ENCODE measurements around the gene IMPA2.

Gene IMPA2

DNA sequence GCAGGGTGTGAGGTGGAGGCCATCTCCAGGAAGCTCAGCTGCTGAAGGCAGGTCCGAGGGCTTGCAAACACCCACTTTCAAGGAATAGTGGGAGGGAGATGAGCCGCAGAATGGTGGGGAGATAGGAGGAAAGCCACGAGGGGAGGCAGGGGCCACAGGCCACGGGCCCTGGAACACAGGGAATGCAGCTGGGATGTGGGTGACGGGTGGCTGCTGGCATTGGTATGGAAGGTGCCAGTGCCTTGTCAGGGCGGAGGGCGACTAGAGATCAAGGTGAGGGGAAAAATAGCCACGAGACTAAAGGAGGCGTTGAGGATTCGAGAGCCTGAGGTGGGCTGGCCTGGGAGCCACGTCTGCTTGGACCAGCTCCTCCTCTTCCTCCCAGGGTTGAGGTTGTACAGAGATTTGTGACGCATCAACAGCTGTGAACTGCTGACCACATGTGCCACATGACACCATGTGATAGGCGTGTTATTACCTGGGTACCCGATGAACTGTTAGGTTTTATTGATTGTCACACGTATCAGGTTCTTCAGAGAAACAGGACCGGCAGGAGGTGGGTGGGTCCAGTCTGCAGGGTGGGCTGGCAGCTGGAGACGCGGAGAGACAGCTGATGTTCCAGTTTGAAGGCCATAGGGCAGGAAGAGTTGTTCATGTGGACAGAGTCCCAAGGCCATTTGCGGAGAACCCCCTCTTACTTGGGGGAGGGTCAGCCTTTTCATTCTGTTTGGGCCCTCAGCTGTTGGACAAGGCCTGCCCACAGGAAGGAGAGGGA lies 9.9 kb downstream of the IMPA2 start:
- DNase-seq, result no peak

DNA sequence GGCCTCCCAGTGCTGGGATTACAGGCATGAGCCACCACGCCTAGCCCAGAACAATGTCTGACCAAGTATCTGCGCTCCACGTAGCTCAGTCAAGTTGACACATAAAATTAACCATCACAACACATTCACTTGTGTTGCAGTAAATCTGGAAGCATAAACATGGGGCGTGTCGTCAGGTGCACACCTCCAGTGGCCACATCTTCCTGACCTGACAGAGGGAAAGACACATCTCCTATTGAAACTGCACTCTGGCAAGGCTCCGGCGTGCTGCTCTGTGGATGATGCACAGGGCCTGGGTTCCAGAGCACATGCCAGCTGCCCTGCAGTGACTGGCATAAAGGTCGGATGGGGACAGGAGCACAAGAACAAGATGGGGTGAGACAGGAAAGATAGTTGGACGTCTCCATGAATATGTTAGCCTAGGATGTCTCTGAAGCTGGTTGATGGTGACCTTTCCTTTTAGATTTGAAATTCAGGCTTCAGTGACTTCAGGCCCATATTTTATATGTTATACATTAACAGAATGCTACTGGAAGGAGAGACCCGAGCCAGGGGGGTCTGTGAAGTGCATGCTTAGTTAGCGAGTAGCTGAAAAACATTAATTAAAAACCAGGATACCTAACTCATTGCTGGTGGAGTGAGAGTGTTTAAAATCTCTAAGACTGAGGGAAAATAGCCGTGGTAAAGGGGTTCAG lies 10.9 kb downstream of the IMPA2 start:
- DNase-seq, result no peak

DNA sequence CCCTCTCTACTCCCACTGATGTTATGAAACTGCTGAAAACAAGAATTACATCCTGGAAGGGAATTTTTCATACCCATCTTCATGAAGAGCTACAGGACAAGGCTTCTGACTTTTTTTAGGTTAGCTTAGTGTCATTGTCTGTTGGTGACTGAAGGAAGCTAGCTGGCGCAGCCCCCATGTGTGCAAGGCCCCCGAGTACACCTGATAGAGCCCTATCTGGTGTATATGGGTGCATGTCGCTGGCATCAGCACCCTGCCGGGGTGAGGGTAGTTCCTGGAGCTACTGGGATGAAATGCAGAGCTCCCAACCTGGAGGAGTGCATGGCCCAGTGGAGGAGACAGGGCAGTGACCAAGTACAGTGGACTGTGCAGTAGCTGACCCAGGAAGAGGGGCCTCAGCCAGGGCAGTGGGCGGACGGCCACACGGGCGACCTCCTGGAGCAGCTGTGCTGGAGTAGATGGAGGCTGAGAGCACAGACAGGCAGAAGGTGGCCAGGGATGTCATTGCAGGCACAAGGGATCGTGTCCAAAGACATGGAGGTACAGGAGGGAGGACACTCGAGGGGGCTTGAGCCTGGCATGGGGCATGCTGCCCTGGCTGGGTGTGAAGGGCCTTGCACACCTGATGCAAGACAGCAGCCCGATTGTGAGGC lies 12.1 kb downstream of the IMPA2 start:
- DNase-seq, result no peak

- no peak for DNase-seq
Observed at GRCh38 chr18:11994336-11994702, 13.0 kb downstream of the IMPA2 start.

DNA sequence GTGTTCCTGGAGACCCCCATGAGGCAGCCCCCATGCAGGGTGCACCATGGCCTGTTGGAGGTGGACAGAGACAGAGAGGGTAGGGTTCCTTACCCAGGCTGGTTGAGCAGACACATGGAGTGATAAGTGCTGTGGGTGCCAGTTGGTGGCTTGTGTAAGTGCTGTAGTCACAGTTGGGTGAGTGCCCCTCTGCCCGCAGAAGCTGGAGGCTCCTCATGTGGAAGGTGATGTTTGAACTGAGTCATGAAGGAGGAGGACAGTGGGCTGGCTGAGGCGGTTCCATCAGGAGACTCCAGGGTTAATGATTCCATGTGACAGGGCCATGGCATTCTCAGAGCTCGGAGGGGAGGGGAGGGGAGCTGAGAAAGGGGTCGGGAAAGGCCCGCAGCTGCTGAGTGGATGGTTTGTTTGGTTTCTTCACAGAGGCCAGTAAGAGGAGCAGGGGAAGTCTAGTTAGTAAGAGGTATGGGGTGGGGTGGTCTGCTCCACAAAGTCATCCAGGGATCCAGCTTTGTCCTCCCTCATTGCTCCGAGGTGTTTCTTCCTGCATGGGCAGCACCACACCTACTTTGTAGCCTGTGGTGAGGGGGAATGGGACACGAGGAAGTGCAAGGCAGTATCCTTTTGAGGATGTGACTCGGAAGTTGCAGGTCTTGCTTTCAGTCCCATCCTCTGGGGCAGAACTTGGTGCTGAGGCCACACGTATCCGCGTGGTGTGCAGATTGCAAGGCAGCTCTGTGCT lies 13.6 kb downstream of the IMPA2 start:
- DNase-seq, result no peak

DNA sequence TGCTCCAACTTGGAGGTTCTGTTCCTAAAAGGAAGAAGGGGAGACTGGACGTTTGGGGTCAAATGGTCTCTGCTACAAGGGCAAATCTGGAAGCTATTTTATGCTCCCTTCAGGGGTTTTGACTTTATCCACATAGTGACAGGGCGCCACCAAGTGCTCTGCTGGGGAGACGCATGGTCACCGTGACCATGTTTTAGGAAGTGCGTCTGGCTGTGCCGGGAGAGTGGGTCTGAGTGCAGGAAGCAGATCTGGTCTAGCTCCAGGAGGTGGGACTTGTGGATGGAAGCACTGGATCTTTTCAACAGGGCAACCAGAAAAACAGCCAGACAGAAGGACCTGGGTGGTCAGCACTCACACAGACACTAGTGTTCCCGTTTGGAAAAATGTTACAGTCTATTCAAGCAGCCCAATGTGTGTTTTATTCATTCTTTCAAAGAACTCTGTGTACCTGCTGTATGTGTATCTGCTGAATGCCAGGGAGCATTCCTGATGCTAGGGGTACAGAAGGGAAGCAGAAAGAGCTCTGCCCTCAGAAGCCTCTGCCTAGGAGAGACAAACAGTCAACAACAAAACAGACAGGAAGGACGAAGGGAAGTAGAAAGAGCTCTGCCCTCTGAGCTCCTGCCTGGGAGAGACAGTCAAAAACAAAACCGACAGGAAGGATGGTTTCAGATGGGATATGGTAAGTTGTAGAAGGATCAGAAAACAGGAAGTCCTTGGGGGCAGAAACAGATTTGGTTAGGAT lies 14.3 kb downstream of the IMPA2 start:
- DNase-seq, result peak; percentile 38

- no peak for DNase-seq
Observed at GRCh38 chr18:11996190-11996754, 15.0 kb downstream of the IMPA2 start.

GRCh38 chr18:11996907-11997306 lies 15.6 kb downstream of the IMPA2 start:
- DNase-seq, result no peak

- no peak for DNase-seq
Observed at GRCh38 chr18:11997466-11997865, 16.2 kb downstream of the IMPA2 start.

DNA sequence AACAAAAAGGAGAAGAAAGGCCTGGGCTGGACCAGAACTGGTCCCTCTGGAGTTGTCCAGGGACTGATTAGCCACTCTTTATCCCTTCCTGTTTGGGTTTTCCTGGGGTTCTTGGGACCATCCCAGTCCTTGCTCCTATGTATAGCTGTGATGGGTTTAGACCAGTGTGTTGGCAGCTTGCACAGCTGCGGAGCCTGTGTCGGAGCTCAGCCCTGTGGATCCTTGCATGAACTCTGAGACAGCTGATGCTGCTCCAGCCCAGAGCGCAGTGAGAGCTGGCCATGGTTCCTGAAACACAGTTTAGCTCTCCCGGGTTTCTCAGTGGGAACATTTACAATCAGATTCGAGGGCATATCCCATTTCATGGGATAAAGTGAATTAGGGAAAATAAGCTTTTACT lies 16.9 kb downstream of the IMPA2 start:
- DNase-seq, result no peak

DNA sequence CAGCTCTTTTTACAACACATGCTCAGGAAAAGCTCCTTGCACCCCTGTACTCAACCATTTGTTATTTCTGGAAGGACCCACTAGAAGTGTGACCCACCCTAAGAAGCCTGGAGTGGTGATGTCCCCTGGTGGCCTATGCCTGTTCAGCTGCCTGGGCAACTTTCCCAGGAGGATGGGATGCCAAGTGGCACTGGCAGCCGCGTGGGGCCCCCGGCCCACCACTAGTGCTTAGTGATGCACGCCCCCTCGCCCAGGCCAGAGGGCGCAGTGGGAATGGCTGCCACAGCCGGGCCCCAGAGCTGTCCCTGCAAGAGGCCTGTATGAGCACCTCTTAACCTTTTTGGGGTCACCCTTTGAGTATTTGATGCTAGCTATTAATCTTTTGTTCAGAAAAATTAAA lies 18.1 kb downstream of the IMPA2 start:
- DNase-seq, result no peak

DNA sequence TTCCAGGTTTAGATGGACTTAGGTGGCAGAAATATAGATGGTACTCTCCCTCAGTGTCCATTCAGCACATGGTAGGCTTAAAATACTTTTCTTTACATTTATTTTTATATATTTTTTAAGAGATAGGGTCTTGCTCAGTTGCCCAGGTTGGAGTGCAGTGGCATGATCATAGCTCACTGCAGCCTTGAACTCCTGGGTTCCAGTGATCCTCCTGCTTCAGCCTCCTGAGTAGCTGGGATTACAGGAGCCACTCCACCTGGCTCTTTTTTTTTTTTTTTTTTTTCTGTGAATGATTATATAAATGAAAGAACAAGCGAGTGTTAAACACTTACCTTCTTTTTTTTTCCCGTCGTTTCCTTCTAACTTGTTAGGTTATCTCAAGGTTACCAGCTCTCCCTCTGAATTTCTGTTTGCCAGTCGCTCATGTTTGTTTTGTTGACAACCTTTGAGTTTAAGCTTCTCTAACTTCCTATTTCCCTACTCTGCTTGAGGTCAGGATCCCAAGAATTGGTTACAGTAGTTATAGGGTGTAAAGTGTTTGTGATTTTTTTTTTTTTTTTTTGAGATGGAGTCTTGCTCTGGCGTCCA lies 18.9 kb downstream of the IMPA2 start:
- DNase-seq, result no peak

GRCh38 chr18:12001421-12001820 lies 20.1 kb downstream of the IMPA2 start:
- no peak for DNase-seq

- no peak for DNase-seq
Observed at GRCh38 chr18:12003894-12004293, 22.6 kb downstream of the IMPA2 start.

GRCh38 chr18:12005538-12006487 lies 24.5 kb downstream of the IMPA2 start:
- no peak for DNase-seq

DNA sequence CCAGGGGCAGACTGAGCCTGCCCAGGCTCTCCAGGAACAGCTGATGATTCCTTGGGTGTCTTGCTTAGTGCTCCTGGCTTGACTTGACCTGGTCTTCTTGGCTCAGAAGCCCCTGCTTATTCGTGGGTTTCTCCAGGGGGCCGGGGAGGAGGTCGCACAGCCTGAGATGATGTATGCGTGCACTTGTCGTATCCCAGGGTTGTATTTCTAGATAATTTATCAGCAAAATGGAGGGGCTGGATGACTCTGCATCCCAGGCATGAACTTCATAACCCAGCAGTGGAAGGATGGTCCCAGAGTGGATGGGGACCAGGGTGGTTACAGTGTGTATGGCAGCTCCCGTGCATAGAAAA lies 25.2 kb downstream of the IMPA2 start:
- DNase-seq, result no peak

- no peak for DNase-seq
Observed at GRCh38 chr18:12007063-12007462, 25.8 kb downstream of the IMPA2 start.

DNA sequence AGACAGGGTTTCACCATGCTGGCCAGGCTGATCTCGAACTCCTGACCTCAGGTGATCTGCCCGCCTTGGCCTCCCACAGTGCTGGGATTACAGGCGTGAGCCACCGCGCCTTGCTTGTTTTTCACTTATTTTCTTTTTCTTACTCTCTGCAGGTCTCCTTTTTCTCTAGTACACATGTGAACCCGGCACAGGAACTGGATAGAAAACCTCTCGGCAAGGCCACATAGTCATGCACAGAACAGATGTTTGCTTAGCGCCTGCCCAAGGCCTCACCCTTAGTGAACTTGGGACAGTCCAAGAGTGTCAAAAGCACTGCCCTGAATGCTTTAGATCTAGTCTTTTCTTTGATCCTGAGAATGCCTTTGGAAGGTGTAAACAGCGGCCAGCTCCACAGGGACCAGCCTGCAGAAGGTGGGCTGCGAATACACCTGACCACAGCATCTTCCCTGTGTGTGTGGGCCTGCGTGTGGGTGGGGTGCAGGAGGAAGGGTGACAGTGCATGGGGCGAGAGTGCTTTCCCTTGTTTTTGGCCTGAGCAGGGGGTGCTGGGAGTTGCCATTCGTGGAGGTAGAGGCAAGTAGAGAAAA lies 27.0 kb downstream of the IMPA2 start:
- DNase-seq, result no peak

GRCh38 chr18:12008842-12009580 lies 27.7 kb downstream of the IMPA2 start:
- DNase-seq, result no peak
